Panc1 (cell line): ENCODE measurements around the gene SNURF. TPM values are rescaled to one million over a fixed set of nuclear protein-coding genes. Genes with fewer than 3 reads are reported as not detected.

Experiments used
- ATAC-seq: fragments of 200-7000 bp; cut with Tn5 transposase; 2 replicates; pipeline ENCODE4 v1.9.1; 2020; ENCODE audit warnings: mild to moderate bottlenecking, moderate library complexity
- BruUV-seq: library from RNA; stranded (reverse); fragments of 400-500 nt; replicated peaks from 2 replicates; lab custom pipeline; 2021; lab: Mats Ljungman, UMichigan
- CTCF ChIA-PET: fragments of 300-600 bp; sonication (Branson Sonifier 250); formaldehyde crosslinking; loops from one replicate; lab custom pipeline; 2022; ENCODE audit warnings: antibody characterized with exemption; lab: Charles Lee
- POLR2A ChIA-PET: fragments of 300-600 bp; sonication (Branson Sonifier 250); formaldehyde crosslinking; loops from one replicate; lab custom pipeline; 2022; ENCODE audit warnings: antibody characterized with exemption; lab: Charles Lee
- DNase-seq: peaks from one replicate; pipeline ENCODE4 v3.0.0-alpha.2; 2010; ENCODE audit warnings: low read depth, low spot score
- H3K27ac ChIP-seq: 2 replicates; pipeline ENCODE4 v1.5.1; 2011; ENCODE audit warnings: mild to moderate bottlenecking, low read length, inconsistent platforms
- H3K27me3 ChIP-seq: fragments of 200-500 bp; sonication (Bioruptor generic); 2 replicates; pipeline ENCODE4 v1.6.0; 2014; ENCODE audit warnings: low read length, inconsistent platforms; ENCODE audit not compliant: control insufficient read depth, insufficient read depth
- H3K36me3 ChIP-seq: fragments of 200-500 bp; sonication (Bioruptor generic); 2 replicates; pipeline ENCODE4 v1.5.1; 2014; ENCODE audit warnings: inconsistent platforms, mild to moderate bottlenecking, low read length, moderate library complexity; ENCODE audit not compliant: control insufficient read depth, insufficient read depth
- H3K4me1 ChIP-seq: 2 replicates; pipeline ENCODE4 v1.5.1; 2011; ENCODE audit warnings: inconsistent platforms, mild to moderate bottlenecking, low read length, moderate library complexity; ENCODE audit not compliant: control insufficient read depth, insufficient read depth
- H3K4me3 ChIP-seq, 2 experiments: 2 replicates each; pipeline ENCODE4 v1.5.1; 2011 to 2012; ENCODE audit warnings: low read depth in 2 of 2, low read length in 2 of 2, mild to moderate bottlenecking in 2 of 2, inconsistent platforms in 1 of 2, moderate library complexity in 1 of 2
- H3K9me3 ChIP-seq: fragments of 200-500 bp; sonication (Bioruptor generic); 2 replicates; pipeline ENCODE4 v1.5.1; 2014; ENCODE audit warnings: low read depth, mild to moderate bottlenecking, inconsistent platforms, low read length, moderate library complexity; ENCODE audit not compliant: control insufficient read depth, insufficient read depth
- POLR2AphosphoS5 ChIP-seq: IDR thresholded peaks from 2 replicates; pipeline ENCODE4 v1.6.1; 2012; ENCODE audit warnings: mild to moderate bottlenecking, low read depth, low read length, moderate library complexity
- SIN3A ChIP-seq: IDR thresholded peaks from 2 replicates; pipeline ENCODE4 v1.6.1; 2012; ENCODE audit warnings: low read depth, mild to moderate bottlenecking, low read length, moderate library complexity, borderline replicate concordance; ENCODE audit not compliant: insufficient read depth
- TCF7L2 ChIP-seq: IDR thresholded peaks from 2 replicates; pipeline ENCODE4 v1.6.1; 2011; ENCODE audit warnings: mild to moderate bottlenecking, low read depth, low read length, inconsistent platforms
- in situ Hi-C: cut with HindIII; loops from 2 replicates; pipeline ENCODE4 v1.10.0; 2016; ENCODE audit warnings: low sequenced_read_pairs, low pct_unique_long_range_greater_than_20kb
- intact Hi-C: fragments of 100-400 bp; cut with micrococcal nuclease; formaldehyde crosslinking; loops from one replicate; pipeline ENCODE4 v1.10.0; 2022; ENCODE audit not compliant: unreplicated experiment
- total RNA-seq: library from RNA; stranded (reverse); gene quantifications from one replicate; pipeline ENCODE4 v1.2.1, GENCODE V29; 2021; ENCODE audit not compliant: unreplicated experiment
- TF ChIP-seq, protein P1 (sequence below), 2 experiments: IDR thresholded peaks; 2 replicates each; pipeline ENCODE4 v1.6.1; 2011 to 2012; ENCODE audit warnings: low read depth in 2 of 2, control low read depth in 1 of 2, low read length in 1 of 2, mild to moderate bottlenecking in 1 of 2, moderate library complexity in 1 of 2; ENCODE audit not compliant: insufficient read depth in 1 of 2
- TF ChIP-seq, protein P2 (sequence below): fragments of 450-650 bp; IDR thresholded peaks from 2 replicates; pipeline ENCODE4 v1.5.1; 2017; ENCODE audit warnings: mild to moderate bottlenecking

The SNURF gene
- total RNA-seq, 1 experiment from 2014 or later: 13.7 TPM

DNA sequence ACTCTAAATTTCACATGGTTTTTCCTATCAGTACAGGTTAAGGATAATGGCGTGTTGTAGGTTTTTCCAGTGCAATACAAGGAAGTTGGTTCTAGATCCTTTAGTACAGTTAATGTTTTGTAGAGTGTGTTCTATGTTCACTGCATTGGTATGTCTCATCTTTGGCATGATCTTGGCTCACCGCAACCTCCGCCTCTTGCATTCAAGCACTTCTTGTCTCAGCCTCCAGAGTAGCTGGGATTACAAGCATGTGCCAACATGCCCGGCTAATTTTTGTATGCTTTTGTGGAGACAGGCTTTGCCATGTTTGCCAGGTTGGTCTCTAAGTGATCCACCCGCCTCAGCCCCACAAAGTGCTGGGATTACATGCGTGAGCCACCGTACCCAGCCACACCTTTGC lies 30.4 kb downstream of the SNURF start:
- in situ Hi-C loops (no loop called here), intact Hi-C loops (no loop called here)
- ChIA-PET POLR2A (no interaction called here), CTCF (no interaction called here)
- no TSS peak for BruUV-seq
- no peak for DNase-seq
- Histone ChIP-seq H3K4me3 (no peak overlapping the region), H3K4me1 (no peaks in the 10 kb centered on the region), H3K27ac (no peak overlapping the region), H3K36me3 (no peaks in the 10 kb centered on the region; the same call in 1 of the 2 replicates), H3K27me3 (no peaks in the 10 kb centered on the region), H3K9me3 (no peaks in the 10 kb centered on the region; the same call in 1 of the 2 replicates)
- no peak for ATAC-seq
- TF ChIP-seq, protein P1, sequence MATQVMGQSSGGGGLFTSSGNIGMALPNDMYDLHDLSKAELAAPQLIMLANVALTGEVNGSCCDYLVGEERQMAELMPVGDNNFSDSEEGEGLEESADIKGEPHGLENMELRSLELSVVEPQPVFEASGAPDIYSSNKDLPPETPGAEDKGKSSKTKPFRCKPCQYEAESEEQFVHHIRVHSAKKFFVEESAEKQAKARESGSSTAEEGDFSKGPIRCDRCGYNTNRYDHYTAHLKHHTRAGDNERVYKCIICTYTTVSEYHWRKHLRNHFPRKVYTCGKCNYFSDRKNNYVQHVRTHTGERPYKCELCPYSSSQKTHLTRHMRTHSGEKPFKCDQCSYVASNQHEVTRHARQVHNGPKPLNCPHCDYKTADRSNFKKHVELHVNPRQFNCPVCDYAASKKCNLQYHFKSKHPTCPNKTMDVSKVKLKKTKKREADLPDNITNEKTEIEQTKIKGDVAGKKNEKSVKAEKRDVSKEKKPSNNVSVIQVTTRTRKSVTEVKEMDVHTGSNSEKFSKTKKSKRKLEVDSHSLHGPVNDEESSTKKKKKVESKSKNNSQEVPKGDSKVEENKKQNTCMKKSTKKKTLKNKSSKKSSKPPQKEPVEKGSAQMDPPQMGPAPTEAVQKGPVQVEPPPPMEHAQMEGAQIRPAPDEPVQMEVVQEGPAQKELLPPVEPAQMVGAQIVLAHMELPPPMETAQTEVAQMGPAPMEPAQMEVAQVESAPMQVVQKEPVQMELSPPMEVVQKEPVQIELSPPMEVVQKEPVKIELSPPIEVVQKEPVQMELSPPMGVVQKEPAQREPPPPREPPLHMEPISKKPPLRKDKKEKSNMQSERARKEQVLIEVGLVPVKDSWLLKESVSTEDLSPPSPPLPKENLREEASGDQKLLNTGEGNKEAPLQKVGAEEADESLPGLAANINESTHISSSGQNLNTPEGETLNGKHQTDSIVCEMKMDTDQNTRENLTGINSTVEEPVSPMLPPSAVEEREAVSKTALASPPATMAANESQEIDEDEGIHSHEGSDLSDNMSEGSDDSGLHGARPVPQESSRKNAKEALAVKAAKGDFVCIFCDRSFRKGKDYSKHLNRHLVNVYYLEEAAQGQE (IDR thresholded peaks at IDR 0.05; ENCODE audit: insufficient read depth in 1 of 2, low read depth in 2 of 2, low read length in 1 of 2): no peak
- TF ChIP-seq TCF7L2 (no peak), SIN3A (no peak), POLR2AphosphoS5 (no peak)
- TF ChIP-seq, protein P2, sequence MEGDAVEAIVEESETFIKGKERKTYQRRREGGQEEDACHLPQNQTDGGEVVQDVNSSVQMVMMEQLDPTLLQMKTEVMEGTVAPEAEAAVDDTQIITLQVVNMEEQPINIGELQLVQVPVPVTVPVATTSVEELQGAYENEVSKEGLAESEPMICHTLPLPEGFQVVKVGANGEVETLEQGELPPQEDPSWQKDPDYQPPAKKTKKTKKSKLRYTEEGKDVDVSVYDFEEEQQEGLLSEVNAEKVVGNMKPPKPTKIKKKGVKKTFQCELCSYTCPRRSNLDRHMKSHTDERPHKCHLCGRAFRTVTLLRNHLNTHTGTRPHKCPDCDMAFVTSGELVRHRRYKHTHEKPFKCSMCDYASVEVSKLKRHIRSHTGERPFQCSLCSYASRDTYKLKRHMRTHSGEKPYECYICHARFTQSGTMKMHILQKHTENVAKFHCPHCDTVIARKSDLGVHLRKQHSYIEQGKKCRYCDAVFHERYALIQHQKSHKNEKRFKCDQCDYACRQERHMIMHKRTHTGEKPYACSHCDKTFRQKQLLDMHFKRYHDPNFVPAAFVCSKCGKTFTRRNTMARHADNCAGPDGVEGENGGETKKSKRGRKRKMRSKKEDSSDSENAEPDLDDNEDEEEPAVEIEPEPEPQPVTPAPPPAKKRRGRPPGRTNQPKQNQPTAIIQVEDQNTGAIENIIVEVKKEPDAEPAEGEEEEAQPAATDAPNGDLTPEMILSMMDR: no peak

DNA sequence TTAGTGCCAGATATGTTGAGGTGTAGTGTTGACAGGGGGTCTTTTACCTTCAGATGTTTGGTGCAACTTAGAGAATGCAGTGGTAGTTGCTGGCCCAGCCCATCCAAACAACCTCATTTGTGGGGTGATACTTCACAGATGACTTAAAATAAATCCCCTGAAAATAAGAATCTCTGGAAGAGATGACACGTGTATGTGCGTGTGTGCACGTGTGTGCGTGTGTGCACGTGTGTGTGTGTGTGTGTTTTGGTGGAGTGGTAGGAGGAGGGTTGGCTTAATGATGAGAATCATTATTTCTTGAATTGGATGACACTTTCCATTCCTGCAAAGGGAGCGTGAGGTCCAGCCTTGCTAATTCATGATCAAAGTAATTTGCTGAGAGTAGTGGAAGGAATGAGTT lies 31.9 kb downstream of the SNURF start:
- intact Hi-C loops: no loop called here
- BruUV-seq: no TSS peak
- no peaks in the 10 kb centered on the region for H3K27me3 ChIP-seq
- no peak overlapping the region for H3K4me3 ChIP-seq
- peaks cover 6% of the 10 kb centered on the region; the same call in 1 of the 2 replicates for H3K9me3 ChIP-seq
- no peak for ATAC-seq
- in situ Hi-C loops: no loop called here
- H3K27ac ChIP-seq: no peak overlapping the region
- no peak for TF ChIP-seq POLR2AphosphoS5
- no peak for TF ChIP-seq TCF7L2
- TF ChIP-seq, protein P2: no peak
- TF ChIP-seq SIN3A: no peak
- TF ChIP-seq, protein P1 (IDR thresholded peaks at IDR 0.05; ENCODE audit: insufficient read depth in 1 of 2, low read depth in 2 of 2, low read length in 1 of 2): no peak
- no peaks in the 10 kb centered on the region for H3K4me1 ChIP-seq
- no peak for DNase-seq
- CTCF ChIA-PET: no interaction called here
- H3K36me3 ChIP-seq: no peaks in the 10 kb centered on the region
- POLR2A ChIA-PET: no interaction called here
